K562 (cell line): Measurements from ENCODE around the gene EDEM2. TPM values are rescaled to one million over a fixed set of nuclear protein-coding genes. Genes with fewer than 3 reads are reported as not detected.
A peak's percentile ranks its signal among the peaks of the same experiment; 100 is the strongest.

Source experiments
- ARID3A ChIP-seq: IDR thresholded peaks from 2 replicates; pipeline ENCODE4 v1.6.1; 2012; ENCODE audit warnings: low read depth, low read length, improper control_type of control experiment, borderline replicate concordance
- CBFA2T2 ChIP-seq: fragments of 450-650 bp; conservative IDR thresholded peaks from 2 replicates; pipeline ENCODE4 v1.6.1; 2017; ENCODE audit warnings: mild to moderate bottlenecking
- CXXC5 ChIP-seq: fragments of 250-450 bp; sonication (Bioruptor Pico); IDR thresholded peaks from 2 replicates; pipeline ENCODE4 v1.8.0; 2022; ENCODE audit warnings: inconsistent platforms, mild to moderate bottlenecking, moderate library complexity
- DNMT1 ChIP-seq: fragments of 450-650 bp; IDR thresholded peaks from 2 replicates; pipeline ENCODE4 v1.6.1; 2016; ENCODE audit warnings: antibody characterized with exemption, mild to moderate bottlenecking
- DPF2 ChIP-seq: fragments of 450-650 bp; IDR thresholded peaks from 2 replicates; pipeline ENCODE4 v1.6.1; 2016
- FOXA1 ChIP-seq: fragments of 450-650 bp; IDR thresholded peaks from 2 replicates; pipeline ENCODE4 v1.6.1; 2016; ENCODE audit warnings: mild to moderate bottlenecking, borderline replicate concordance
- FOXK1 ChIP-seq: sonication (generic); formaldehyde crosslinking; IDR thresholded peaks from 2 replicates; pipeline ENCODE4 v1.8.0; 2022; ENCODE audit warnings: missing genetic modification reagents, mild to moderate bottlenecking, borderline replicate concordance
- MAFG ChIP-seq: fragments of 450-650 bp; conservative IDR thresholded peaks from 2 replicates; pipeline ENCODE4 v1.6.1; 2016; ENCODE audit warnings: missing genetic modification characterization, missing compliant biosample characterization
- MEIS2 ChIP-seq: fragments of 450-650 bp; IDR thresholded peaks from 2 replicates; pipeline ENCODE4 v1.6.1; 2014; ENCODE audit warnings: mild to moderate bottlenecking; ENCODE audit not compliant: partially characterized antibody
- MLX ChIP-seq, 2 experiments: fragments of 450-650 bp in 1 of 2; sonication (generic) in 1 of 2; formaldehyde crosslinking; conservative IDR thresholded peaks; 2 replicates each; pipeline versions ENCODE4 v1.4.0 to v1.8.1; 2020 to 2022; ENCODE audit warnings: mild to moderate bottlenecking in 1 of 2, missing genetic modification reagents in 1 of 2
- POLR2H ChIP-seq: IDR thresholded peaks from 2 replicates; pipeline ENCODE4 v1.6.1; 2016; ENCODE audit warnings: missing genetic modification characterization, low read depth, mild to moderate bottlenecking, control low read depth, missing compliant biosample characterization, moderate library complexity
- RFX5 ChIP-seq: IDR thresholded peaks from 2 replicates; pipeline ENCODE4 v1.6.1; 2011; ENCODE audit warnings: low read depth, mild to moderate bottlenecking, improper control_type of control experiment, low read length
- SMAD4 ChIP-seq: fragments of 250-450 bp; sonication (Bioruptor Pico); conservative IDR thresholded peaks from 2 replicates; pipeline ENCODE4 v1.8.0; 2021; ENCODE audit warnings: inconsistent platforms, mild to moderate bottlenecking, moderate library complexity
- SMARCE1 ChIP-seq: fragments of 450-650 bp; IDR thresholded peaks from 2 replicates; pipeline ENCODE4 v1.7.1; 2016; ENCODE audit warnings: mild to moderate bottlenecking
- SRF ChIP-seq, 2 experiments: fragments of 250-450, 450-650 bp in 1 of 2; sonication (Bioruptor Pico) in 1 of 2; sonication (generic) in 1 of 2; formaldehyde crosslinking; IDR thresholded peaks; 2 replicates each; pipeline versions ENCODE4 v1.5.0 to v1.5.1; 2020 to 2022; ENCODE audit warnings: mild to moderate bottlenecking in 1 of 2, missing genetic modification reagents in 1 of 2
- SRSF1 ChIP-seq: fragments of 200-400 bp; formaldehyde crosslinking; IDR thresholded peaks from 2 replicates; pipeline ENCODE4 v1.6.1; 2017; ENCODE audit warnings: mild to moderate bottlenecking, low read depth, low read length, moderate library complexity
- U2AF2 ChIP-seq: fragments of 200-400 bp; formaldehyde crosslinking; optimal IDR thresholded peaks from 2 replicates; pipeline ENCODE3; 2017; ENCODE audit warnings: low read depth, mild to moderate bottlenecking, low read length
- ZNF311 ChIP-seq: fragments of 250-450 bp; sonication (Bioruptor Pico); IDR thresholded peaks from 2 replicates; pipeline ENCODE4 v1.4.0; 2020; ENCODE audit warnings: mild to moderate bottlenecking, moderate library complexity
- ZNF431 ChIP-seq: sonication (generic); formaldehyde crosslinking; IDR thresholded peaks from 2 replicates; pipeline ENCODE4 v1.8.0; 2022; ENCODE audit warnings: mild to moderate bottlenecking, missing genetic modification reagents
- ZNF436 ChIP-seq: fragments of 250-450, 450-650 bp; sonication (Bioruptor Pico); formaldehyde crosslinking; IDR thresholded peaks from 2 replicates; pipeline ENCODE4 v1.7.0; 2020; ENCODE audit warnings: mild to moderate bottlenecking
- ZNF551 ChIP-seq: fragments of 250-450 bp; sonication (Bioruptor Pico); IDR thresholded peaks from 2 replicates; pipeline ENCODE4 v1.5.0; 2021; ENCODE audit warnings: mild to moderate bottlenecking, moderate library complexity
- ZNF778 ChIP-seq: fragments of 450-650 bp; formaldehyde crosslinking; IDR thresholded peaks from 2 replicates; pipeline ENCODE4 v1.4.0; 2020; ENCODE audit warnings: mild to moderate bottlenecking, moderate library complexity
- ZNF830 ChIP-seq: fragments of 250-450 bp; sonication (Bioruptor Pico); IDR thresholded peaks from 2 replicates; pipeline ENCODE4 v1.5.0; 2021; ENCODE audit warnings: mild to moderate bottlenecking
- polyA plus RNA-seq, 8 experiments: library from polyadenylated mRNA; depleted of rRNA in 4 of 8; stranded (reverse) in 5 of 8; unstranded in 3 of 8; fragments of >200 nt; fragmentation: Nextera tagmentation in 2 of 8; fragmentation: Illumina TruSeq in 1 of 8; extraction: Ambion mirVana in 2 of 8; extraction: Trizol in 1 of 8; gene quantifications; 2 replicates each; pipeline versions ENCODE4 v1.2.1 to v1.2.3, GENCODE V29; 2011 to 2014; ENCODE audit warnings: inconsistent platforms in 1 of 8, missing spikeins in 1 of 8
- total RNA-seq, 7 experiments: library from RNA; depleted of rRNA in 6 of 7; stranded (reverse); fragments of >200 nt in 6 of 7; fragmentation: Illumina TruSeq in 2 of 7; extraction: Trizol in 2 of 7; gene quantifications; 2 replicates each; pipeline versions ENCODE4 v1.2.1 to v1.2.3, GENCODE V29; 2011 to 2021; ENCODE audit warnings: low replicate concordance in 1 of 7
- TF ChIP-seq, protein P1 (sequence below): fragments of 450-650 bp; formaldehyde crosslinking; IDR thresholded peaks from 2 replicates; pipeline ENCODE4 v1.4.0; 2020; ENCODE audit warnings: mild to moderate bottlenecking, moderate library complexity
- TF ChIP-seq, protein P2 (sequence below): fragments of 250-450 bp; sonication (Bioruptor Pico); IDR thresholded peaks from 2 replicates; pipeline ENCODE4 v1.4.0; 2020; ENCODE audit warnings: borderline replicate concordance

The EDEM2 gene
- total and polyA plus RNA-seq, 9 of the 15 experiments (the other 6 are each of a cell fraction or from before 2014, with no cell fraction given) = 6.9 to 11.0 (median 9.7) TPM

DNA sequence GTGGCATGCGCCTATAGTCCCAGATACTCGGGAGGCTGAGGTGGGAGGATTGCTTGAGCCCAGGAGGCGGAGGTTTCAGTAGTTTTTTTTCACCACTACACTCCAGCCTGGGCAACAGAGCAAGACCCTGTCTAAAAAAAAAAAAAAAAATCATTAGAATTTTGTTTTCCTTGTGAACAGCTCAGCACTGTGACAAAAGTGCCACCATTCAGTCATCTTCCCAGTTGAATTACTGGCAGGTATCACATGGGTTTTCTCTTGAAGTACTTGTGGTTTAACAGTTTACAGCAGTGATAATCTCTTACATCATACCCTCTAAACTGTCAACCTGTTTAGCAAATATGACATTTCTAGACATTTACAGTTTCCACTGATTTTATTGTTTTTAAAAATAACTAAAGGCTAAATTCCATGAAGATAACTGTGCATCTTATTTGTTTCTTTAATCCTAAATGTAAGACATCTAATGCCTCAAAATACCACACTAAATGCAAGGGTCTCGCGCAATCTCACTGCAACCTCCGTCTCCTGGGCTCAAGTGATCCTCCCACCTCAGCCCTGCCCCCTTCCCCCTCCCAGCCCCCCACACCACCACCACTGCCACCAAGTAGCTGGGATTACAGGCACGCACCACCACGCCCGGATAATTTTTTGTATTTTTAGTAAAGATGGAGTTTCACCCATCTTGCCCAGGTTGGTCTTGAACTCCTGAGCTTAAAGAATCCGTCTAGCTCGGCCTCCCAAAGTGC is 61.5 kb downstream of the EDEM2 start (continued):
- peak; percentile 63; the same call in 1 of the 2 replicates for TF ChIP-seq SMAD4
- no peak for TF ChIP-seq ZNF436 (CRISPR knock-in tag)
- peak; percentile 51 for TF ChIP-seq CXXC5
- TF ChIP-seq ZNF778 (CRISPR knock-in tag) = no peak
- no peak for TF ChIP-seq MAFG (tag)
- TF ChIP-seq ARID3A = no peak
- TF ChIP-seq RFX5 = no peak
- TF ChIP-seq DNMT1 = no peak
- no peak for TF ChIP-seq U2AF2
- TF ChIP-seq SMARCE1 = peak; percentile 21; the same call in 1 of the 2 replicates
- TF ChIP-seq MLX (CRISPR knock-in tag; conservative IDR thresholded peaks at IDR 0.05) = no peak
- TF ChIP-seq POLR2H = peak; percentile 46; the same call in 1 of the 2 replicates
- peak; percentile 71 for TF ChIP-seq MEIS2
- no peak for TF ChIP-seq ZNF551 (CRISPR knock-in tag)
- 0 out of 2 replicates have a peak, but pooled peaks have one; percentile 34 for TF ChIP-seq ZNF311
- no peak for TF ChIP-seq DPF2
- no peak for TF ChIP-seq CBFA2T2
- no peak for TF ChIP-seq FOXK1 (CRISPR knock-in tag)
- TF ChIP-seq, protein P1, sequence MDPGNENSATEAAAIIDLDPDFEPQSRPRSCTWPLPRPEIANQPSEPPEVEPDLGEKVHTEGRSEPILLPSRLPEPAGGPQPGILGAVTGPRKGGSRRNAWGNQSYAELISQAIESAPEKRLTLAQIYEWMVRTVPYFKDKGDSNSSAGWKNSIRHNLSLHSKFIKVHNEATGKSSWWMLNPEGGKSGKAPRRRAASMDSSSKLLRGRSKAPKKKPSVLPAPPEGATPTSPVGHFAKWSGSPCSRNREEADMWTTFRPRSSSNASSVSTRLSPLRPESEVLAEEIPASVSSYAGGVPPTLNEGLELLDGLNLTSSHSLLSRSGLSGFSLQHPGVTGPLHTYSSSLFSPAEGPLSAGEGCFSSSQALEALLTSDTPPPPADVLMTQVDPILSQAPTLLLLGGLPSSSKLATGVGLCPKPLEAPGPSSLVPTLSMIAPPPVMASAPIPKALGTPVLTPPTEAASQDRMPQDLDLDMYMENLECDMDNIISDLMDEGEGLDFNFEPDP = no peak
- no peak for TF ChIP-seq ZNF830
- no peak for TF ChIP-seq SRSF1
- TF ChIP-seq SRF (CRISPR knock-in tag; IDR thresholded peaks at IDR 0.05) = no peak
- TF ChIP-seq, protein P2, sequence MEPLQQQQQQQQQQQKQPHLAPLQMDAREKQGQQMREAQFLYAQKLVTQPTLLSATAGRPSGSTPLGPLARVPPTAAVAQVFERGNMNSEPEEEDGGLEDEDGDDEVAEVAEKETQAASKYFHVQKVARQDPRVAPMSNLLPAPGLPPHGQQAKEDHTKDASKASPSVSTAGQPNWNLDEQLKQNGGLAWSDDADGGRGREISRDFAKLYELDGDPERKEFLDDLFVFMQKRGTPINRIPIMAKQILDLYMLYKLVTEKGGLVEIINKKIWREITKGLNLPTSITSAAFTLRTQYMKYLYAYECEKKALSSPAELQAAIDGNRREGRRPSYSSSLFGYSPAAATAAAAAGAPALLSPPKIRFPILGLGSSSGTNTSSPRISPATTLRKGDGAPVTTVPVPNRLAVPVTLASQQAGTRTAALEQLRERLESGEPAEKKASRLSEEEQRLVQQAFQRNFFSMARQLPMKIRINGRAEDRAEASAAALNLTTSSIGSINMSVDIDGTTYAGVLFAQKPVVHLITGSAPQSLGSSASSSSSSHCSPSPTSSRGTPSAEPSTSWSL = no peak
- no peak for TF ChIP-seq FOXA1
- TF ChIP-seq ZNF431 (CRISPR knock-in tag) = no peak
